ENCODE results near the gene EXOSC9. TPM values are rescaled to one million over a fixed set of nuclear protein-coding genes. Genes with fewer than 3 reads are reported as not detected.

The EXOSC9 gene
- total and polyA plus RNA-seq, 4 donors = 5.3 to 20.0 (median 10.0) TPM

DNA sequence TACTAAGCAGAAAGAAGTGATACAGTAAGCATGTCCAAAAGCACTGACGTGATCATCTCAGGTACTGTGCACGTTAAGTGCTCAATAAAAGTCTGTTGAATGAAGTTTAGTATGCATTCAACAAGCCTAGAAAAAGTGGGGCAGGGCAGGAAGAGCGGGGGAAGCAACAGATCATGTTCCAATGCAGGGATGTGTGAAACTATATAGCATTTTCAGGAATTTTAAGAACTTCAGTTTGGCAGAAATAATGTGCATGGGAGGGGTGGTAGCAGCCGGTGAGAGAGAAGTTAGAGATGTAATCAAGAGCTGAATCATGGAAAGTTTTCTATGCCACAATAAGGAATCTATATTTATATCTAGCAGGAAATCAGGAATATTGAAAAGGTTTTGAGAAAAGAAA lies 41.7 kb downstream of the EXOSC9 start:
- no peak overlapping the region for H3K9ac ChIP-seq (ENCODE audit: low read depth in 1 of 2, low read length in 2 of 2)
- no peak for DNase-seq (ENCODE audit: low spot score)
- no peak overlapping the region for H3K4me3 ChIP-seq (ENCODE audit: low read depth in 1 of 3, low read length in 3 of 3)
- no peaks in the 10 kb centered on the region for H3K4me1 ChIP-seq (ENCODE audit: control insufficient read depth in 4 of 4, insufficient read depth in 4 of 4, low read length in 3 of 4)
- H3K9me3 ChIP-seq (ENCODE audit: control insufficient read depth in 4 of 4, low read length in 3 of 4) = no peaks in the 10 kb centered on the region
- WGBS = 95% methylated on average over 4 of the region's 4 CpGs
- H3K36me3 ChIP-seq (ENCODE audit: control insufficient read depth in 4 of 4, insufficient read depth in 3 of 4, low read depth in 1 of 4, low read length in 3 of 4) = peaks cover 0 to 8% (median 3%) of the 10 kb centered on the region in 4 donors
- H3K27me3 ChIP-seq (ENCODE audit: control insufficient read depth in 4 of 4, insufficient read depth in 4 of 4, low read length in 3 of 4) = no peaks in the 10 kb centered on the region
- H3K27ac ChIP-seq (ENCODE audit: low read depth in 1 of 2, low read length in 2 of 2) = no peak overlapping the region
- no peak for TF ChIP-seq TAF1 (conservative IDR thresholded peaks at IDR 0.05)
- TF ChIP-seq, protein P1, sequence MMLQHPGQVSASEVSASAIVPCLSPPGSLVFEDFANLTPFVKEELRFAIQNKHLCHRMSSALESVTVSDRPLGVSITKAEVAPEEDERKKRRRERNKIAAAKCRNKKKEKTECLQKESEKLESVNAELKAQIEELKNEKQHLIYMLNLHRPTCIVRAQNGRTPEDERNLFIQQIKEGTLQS (IDR thresholded peaks at IDR 0.05) = no peak
- no peak for TF ChIP-seq EGR1 (IDR thresholded peaks at IDR 0.05; ENCODE audit: low read depth in 2 of 2)
- no peak for TF ChIP-seq GABPA (IDR thresholded peaks at IDR 0.05 in 1 of 2, conservative IDR thresholded peaks at IDR 0.05 in 1 of 2)

- H3K36me3 ChIP-seq (ENCODE audit: control insufficient read depth in 4 of 4, insufficient read depth in 3 of 4, low read depth in 1 of 4, low read length in 3 of 4) = peaks cover 0 to 8% (median 5%) of the 10 kb centered on the region in 4 donors
- DNase-seq (ENCODE audit: low spot score) = no peak
- H3K9ac ChIP-seq (ENCODE audit: low read depth in 1 of 2, low read length in 2 of 2) = no peak overlapping the region
- whole genome bisulfite sequencing = 91% methylated on average over 6 of the region's 6 CpGs
- H3K4me3 ChIP-seq (ENCODE audit: low read depth in 1 of 3, low read length in 3 of 3) = no peak overlapping the region
- TF ChIP-seq JUND (IDR thresholded peaks at IDR 0.05) (no peak), FOXA1 (IDR thresholded peaks at IDR 0.05) (no peak), HNF4G (IDR thresholded peaks at IDR 0.05) (no peak), GABPA (IDR thresholded peaks at IDR 0.05 in 1 of 2, conservative IDR thresholded peaks at IDR 0.05 in 1 of 2) (no peak), EGR1 (IDR thresholded peaks at IDR 0.05; ENCODE audit: low read depth in 2 of 2) (no peak), CTCF (IDR thresholded peaks at IDR 0.05; ENCODE audit: low read depth, low read length, missing input control) (no peak), NR2F2 (IDR thresholded peaks at IDR 0.05) (no peak), YY1 (IDR thresholded peaks at IDR 0.05) (no peak), SP1 (IDR thresholded peaks at IDR 0.05) (no peak), RAD21 (IDR thresholded peaks at IDR 0.05) (no peak)
- TF ChIP-seq, protein P1 (IDR thresholded peaks at IDR 0.05) = no peak
- TF ChIP-seq, protein P2, sequence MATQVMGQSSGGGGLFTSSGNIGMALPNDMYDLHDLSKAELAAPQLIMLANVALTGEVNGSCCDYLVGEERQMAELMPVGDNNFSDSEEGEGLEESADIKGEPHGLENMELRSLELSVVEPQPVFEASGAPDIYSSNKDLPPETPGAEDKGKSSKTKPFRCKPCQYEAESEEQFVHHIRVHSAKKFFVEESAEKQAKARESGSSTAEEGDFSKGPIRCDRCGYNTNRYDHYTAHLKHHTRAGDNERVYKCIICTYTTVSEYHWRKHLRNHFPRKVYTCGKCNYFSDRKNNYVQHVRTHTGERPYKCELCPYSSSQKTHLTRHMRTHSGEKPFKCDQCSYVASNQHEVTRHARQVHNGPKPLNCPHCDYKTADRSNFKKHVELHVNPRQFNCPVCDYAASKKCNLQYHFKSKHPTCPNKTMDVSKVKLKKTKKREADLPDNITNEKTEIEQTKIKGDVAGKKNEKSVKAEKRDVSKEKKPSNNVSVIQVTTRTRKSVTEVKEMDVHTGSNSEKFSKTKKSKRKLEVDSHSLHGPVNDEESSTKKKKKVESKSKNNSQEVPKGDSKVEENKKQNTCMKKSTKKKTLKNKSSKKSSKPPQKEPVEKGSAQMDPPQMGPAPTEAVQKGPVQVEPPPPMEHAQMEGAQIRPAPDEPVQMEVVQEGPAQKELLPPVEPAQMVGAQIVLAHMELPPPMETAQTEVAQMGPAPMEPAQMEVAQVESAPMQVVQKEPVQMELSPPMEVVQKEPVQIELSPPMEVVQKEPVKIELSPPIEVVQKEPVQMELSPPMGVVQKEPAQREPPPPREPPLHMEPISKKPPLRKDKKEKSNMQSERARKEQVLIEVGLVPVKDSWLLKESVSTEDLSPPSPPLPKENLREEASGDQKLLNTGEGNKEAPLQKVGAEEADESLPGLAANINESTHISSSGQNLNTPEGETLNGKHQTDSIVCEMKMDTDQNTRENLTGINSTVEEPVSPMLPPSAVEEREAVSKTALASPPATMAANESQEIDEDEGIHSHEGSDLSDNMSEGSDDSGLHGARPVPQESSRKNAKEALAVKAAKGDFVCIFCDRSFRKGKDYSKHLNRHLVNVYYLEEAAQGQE (IDR thresholded peaks at IDR 0.05) = no peak
- H3K27ac ChIP-seq (ENCODE audit: low read depth in 1 of 2, low read length in 2 of 2) = no peak overlapping the region
- no peaks in the 10 kb centered on the region for H3K27me3 ChIP-seq (ENCODE audit: control insufficient read depth in 4 of 4, insufficient read depth in 4 of 4, low read length in 3 of 4)
- no peaks in the 10 kb centered on the region for H3K4me1 ChIP-seq (ENCODE audit: control insufficient read depth in 4 of 4, insufficient read depth in 4 of 4, low read length in 3 of 4)
- H3K9me3 ChIP-seq (ENCODE audit: control insufficient read depth in 4 of 4, low read length in 3 of 4) = no peaks in the 10 kb centered on the region
These were observed 45.5 kb downstream of the EXOSC9 start for GRCh38 chr4:121846662-121847061.
